Stomach (tissue), 4 donors: Measurements from ENCODE around the gene FXYD4.

Experiments used
- CTCF ChIP-seq, 7 experiments: fragments of 450-650 bp in 4 of 7; fragments of 200-600 bp in 3 of 7; sonication (generic) in 3 of 7; IDR thresholded peaks; one replicate each; pipeline ENCODE4 v1.5.1; 2016 to 2019; ENCODE audit warnings: antibody characterized with exemption in 7 of 7, control low read depth in 2 of 7, mild to moderate bottlenecking in 1 of 7
- POLR2A ChIP-seq, 4 donors: fragments of 450-650 bp; IDR thresholded peaks; one replicate each; pipeline ENCODE4 v1.6.1; 2016; ENCODE audit warnings: antibody characterized with exemption in 4 of 4, control low read depth in 2 of 4, mild to moderate bottlenecking in 1 of 4, moderate library complexity in 1 of 4

GRCh38 chr10:43373461-43373860 is 2.0 kb downstream of the FXYD4 start:
- TF ChIP-seq CTCF (IDR thresholded peaks at IDR 0.05) = no peak
- no peak for TF ChIP-seq POLR2A (IDR thresholded peaks at IDR 0.05)
